NCI-H345 (cell line): ENCODE measurements around the gene ZNF485.
"Not testable (repeated sequence)": the region's sequence is repeated elsewhere in the genome, so short reads cannot be mapped to it uniquely, and the experiment has no call there.

Experiments used
- DNase-seq: peaks from one replicate; lab custom pipeline; 2025; lab: John Stamatoyannopoulos, UW

ZNF485 gene

DNA sequence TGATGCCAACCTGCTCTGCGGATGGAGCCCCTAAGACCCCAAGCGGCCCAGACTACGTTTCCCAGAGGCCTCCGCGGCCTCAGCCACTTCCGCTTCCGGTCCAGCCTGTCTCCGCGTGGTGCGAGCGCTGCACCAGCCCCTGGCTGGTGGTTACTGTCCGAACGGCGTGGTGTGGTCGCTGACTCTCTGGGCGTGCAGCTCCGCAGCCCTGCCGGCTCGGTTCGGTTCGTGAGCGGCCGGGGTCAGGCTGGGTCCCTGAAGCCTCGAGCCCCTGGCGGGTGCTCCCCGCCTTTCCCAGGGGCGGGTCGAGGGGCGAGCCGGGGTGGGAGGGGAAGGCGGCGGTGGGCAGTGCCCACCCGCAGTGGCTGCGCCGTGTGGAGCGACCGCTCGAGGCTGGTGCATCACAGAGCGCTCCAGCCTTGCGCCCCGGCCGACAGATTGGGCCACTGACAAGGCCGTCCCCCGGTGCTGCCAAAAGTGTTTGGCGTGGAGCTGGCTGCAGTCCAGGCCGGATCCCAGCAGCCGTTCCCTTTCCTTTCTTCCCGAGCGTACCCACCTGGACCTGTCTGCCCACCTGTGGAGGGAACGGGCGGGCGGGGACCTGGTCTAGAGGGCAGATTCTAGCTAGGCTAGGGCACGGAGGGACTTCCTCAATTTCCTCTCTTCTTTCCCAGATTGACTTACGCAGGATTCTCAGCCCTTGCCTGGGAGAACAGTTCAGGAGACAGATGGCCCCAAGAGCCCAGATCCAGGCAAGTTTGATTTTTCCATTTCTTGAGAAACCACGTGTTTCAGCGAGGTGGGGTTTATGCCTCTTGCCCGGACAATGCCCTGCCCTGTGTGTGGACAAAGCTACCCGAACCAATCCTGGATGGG, at the start of gene ZNF485:
Gene ZNF485 (plus strand): TSS at position 116 of the 876 bp plus-strand sequence. CDS start 613 bp downstream, at position 729.
- DNase-seq = peak; percentile 62

DNA sequence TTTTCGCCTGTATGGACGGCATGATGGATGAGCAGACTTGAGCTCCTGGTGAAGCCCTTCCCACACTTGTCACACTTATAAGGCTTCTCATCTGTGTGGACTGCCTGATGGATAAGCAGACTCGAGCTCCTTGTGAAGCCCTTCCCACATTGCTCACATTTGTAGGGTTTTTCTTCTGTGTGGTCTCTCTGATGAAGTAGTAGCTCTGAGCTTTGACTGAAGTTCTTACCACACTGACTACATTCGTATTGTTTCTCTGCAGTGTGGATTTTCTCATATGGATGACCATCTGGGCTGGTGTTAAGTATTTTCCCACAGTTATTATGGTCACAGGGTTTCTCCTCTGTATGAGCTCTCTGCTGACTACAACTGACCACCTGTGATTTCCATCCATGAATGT, 49.0 kb upstream of the ZNF485 start:
- DNase-seq = no peak

DNA sequence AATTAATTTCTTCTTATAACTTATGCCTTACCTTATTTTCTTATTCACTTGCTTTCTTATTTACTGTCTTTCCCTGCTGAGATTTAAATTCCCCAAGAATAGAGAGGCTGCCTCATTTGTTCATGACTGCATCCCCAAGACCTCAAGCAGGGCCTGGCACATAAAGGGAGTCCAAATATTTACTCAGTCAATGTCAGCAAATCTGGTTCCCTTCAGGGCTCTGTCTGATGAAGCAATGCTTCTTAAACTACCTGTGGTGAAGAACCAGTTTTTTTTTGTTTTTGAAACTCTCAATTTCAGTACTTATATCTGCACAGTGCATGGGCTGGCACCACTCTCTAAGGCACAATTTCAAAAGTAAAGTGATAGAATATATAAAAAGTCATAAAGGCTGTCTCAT, 36.6 kb upstream of the ZNF485 start:
- peak; percentile 11 for DNase-seq

DNA sequence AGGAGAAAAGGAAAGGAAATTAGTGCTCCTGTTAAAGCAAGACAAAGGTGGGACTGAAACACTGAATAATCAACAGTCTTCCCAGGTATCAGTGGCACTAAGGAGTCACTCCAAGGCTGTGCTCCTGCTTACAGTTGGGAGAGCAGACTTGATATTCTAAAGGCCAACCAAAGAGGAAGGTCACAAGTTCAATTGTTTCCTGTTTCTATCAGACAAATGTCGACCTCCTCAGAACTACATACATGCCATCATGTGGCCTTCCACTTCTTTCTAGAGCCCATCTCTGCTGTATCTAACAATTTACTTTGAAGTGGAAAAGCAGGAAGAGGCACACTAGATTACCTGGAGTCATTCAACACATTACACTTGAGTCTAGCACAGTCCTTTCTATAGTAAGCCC, 35.3 kb upstream of the ZNF485 start:
- DNase-seq = no peak

DNA sequence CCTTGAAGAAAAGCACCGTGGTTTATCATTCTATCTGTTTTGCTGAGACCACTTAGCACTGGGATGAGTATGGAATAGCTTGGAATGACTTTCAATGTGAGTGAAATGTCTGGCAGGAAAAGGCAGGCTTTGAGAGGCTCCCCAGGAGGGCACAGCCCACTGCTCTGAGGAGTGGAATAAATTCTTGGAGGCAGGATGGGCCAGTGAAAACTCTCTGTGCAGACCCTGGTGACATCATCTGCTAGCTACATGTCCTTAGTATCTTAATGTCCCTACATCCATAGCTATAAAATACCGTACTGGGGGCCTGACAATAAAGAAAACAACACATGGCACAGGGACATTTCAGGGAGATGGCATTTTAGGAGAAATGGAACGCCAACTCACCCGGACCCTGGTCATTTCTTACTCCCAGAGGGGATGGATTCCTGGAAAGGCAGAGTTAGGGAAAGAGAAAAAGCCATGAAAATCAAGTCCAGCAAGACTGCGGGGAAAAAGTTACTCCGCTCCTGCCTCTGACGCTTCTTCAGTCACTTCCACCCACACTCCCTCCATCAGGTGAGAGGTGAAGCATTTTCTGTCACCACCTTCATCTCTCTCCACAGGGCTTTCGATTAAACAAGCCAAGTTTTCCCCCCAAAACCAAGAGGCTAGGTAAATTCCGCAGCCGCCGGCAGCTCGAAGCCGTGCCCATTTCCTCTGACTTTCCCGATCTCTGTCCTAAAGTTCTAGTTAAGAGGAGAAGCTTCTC, 32.8 kb upstream of the ZNF485 start:
- DNase-seq = no peak

DNA sequence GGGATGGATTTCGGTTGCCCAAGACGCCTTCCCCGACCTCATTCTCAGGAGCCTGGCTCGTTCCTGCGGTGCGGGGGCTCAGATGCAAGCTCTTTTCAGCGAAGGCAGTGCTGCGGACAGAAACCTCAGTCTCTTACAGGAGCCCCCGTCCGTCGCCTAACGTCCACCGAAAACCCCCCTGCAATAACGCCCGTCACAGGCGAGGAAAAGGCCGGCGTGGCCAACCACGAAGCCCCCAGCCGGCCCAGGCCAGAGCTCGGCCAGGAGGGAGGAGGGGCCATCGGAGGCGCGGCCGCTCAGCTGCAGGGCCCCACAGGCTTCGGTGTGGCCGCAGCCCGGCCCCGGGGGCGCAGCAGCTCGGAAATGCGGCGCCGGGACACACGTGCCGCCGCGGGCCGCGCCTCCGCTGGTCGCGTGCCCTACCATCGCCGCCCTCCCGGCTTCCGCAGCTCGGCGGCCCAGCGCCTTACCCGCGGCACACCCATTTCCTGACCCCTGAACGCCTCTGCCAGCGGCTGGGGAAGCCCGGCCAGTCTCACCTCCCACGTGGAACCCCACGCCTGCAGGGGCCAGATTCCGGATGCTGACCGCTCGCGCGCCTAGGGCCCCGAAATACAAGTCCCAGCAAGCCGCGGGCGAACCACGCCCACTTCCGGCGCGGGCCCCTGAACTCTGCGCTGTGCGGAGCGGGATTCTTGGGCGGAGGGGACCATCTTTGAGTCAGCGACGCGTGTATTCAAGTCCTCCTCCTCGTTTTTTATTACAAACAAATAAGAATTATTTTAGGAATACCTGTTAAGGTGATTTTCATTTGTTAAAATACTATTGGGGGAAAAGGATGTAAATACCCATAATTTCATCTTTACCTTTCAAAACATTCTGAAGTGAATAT, 32.0 kb upstream of the ZNF485 start, which contains the start of gene ZNF239:
Gene ZNF239 (minus strand): TSS at position 616 of the 892 bp plus-strand sequence. CDS start 16,537 bp downstream, outside the sequence.
- DNase-seq = peak; percentile 80

DNA sequence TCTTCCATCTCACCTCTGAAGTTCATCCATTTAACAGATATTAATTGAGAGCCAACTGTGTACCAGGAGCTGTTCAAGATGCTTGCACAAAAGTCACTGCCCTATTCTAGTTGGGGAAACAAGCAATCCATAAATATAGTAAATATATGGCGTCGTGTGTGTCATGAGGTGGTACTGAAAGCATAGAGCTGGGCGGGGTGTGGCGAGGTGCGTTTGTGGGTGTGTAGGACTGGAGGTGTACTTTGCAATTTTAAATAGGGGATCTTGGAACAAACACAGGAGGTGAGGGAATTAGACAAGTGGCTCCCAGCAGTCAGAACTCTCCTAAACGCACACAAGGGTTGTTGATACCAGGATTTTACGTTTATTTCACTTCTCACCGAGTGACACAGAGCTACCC, 31.3 kb upstream of the ZNF485 start:
- DNase-seq = no peak

DNA sequence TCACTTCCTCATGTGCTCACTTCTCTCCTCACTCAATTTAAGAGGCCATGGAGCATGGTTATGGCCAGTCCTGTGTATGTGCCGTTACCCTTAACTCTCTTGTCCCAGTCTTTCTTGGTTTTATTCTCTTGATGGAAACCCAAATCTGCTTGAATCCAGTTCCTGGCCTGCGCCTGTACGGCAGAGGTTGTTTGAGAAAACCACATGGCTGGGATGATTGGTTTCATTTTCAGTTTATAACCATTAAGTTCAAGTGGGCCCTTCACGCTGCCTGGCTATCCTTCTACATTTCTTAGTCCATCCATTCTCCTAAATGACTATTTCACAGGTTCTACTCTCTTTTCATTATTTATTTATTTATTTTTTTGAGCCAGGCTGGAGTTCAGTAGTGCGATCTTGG, 30.2 kb upstream of the ZNF485 start:
- no peak for DNase-seq

DNA sequence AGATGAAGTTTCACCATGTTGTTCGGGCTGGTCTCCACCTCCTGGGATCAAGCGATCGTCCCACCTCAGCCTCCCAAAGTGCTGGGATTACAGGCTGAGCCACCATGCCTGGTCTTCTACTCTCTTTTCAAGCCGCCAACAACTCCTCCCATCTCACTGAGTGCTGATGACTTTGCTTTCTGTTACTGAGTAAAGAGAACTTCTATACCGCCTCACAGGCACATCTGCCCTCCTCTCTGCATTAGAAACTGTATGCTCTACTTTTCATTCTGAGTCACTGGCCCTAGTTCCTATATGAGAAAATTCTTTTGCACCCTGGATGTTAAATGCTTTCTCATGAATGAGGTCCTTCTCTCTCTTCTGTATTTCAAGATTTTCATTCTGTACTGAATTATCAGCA, 29.7 kb upstream of the ZNF485 start:
- DNase-seq = no peak

DNA sequence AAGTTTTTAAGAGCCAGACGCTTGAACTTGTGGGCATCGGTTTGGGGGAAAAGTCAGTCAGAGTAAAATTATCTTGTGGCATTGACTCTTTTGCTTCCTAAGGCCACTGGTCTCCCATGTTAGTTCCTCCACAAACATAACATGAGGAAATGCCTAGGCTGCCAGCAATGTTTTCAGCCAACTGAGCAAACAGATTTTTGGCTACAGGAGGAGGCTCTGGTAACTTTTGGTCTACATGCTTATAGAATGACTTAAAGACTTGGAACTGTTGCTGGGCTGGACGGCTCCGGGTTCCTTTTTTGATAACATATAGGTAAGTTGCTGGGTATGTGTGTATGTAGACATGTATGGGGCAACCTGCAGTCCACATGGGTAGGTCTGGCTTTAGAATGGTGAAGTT, 22.2 kb upstream of the ZNF485 start:
- DNase-seq = no peak

DNA sequence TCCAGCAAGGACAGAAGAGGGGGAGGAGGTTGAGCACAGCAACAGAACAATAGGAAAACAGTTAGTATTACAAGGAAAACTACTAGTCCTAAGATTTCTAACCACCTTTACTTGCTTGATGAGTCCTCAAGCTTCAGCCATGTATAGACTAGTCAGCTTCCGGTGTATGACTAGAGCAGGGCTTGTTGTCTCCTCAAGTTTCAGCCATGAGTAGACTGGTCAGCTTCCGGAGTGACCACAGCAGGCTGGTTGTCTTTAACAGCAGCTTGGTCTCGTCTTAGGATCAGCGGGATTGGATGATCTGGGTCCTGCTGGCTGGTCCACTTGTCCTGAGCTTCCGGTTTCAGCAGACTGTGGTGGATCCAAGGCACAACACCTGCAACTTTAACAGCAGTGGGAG, 21.2 kb upstream of the ZNF485 start:
- no peak for DNase-seq

DNA sequence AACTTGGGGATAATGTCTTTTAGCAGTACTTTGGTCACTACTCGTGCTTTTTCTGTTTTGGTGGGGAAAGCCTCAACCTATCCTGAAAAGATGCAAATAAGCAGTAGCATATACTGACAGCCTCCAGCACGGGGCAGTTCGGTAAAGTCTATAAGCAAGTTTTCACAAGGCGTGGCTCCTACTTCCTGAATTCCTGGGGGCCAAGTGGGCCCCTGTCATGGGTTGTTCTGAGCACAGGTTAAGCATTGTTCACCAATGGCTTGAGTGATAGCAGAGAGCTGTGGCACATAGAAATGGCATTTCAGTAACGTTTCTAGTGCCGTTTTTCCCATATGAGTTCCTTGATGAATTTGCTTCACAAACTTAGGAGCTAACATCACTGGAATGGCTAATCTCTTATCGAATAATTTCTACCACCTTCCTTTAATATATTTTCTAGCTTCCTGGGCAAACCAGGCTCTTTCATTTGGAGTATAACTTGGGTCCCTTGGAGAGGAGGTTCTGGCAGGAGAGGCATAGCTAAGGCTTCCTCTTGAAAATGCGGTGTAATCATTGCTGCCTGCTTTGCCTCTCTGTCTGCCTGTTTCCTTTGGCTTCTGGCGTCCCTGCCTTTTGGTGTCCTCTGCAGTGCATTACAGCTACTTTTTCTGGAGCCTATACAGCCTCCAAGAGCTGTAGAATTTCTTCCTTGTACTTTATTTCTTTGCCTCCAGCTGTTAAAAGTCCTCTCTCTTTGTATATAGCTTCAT, 20.1 kb upstream of the ZNF485 start:
- no peak for DNase-seq

DNA sequence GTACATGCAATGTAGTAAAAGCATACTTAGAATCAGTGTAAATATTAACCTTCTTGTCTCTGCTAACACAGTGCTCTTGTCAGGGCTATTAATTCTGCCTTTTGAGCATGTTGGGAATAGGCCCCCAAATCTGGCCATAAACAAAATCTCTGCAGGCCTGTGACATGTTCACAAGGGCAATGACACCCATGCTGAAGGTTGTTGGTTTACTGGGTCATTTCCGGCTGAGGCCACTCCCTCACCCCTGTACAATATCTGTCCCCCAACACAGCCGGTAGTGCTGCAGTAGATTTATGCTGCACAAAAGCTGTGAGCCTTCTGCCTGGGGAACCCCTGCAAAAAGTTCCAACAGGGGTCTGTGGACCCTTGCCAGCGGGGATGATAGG, 19.5 kb upstream of the ZNF485 start:
- DNase-seq = not testable (repeated sequence)

DNA sequence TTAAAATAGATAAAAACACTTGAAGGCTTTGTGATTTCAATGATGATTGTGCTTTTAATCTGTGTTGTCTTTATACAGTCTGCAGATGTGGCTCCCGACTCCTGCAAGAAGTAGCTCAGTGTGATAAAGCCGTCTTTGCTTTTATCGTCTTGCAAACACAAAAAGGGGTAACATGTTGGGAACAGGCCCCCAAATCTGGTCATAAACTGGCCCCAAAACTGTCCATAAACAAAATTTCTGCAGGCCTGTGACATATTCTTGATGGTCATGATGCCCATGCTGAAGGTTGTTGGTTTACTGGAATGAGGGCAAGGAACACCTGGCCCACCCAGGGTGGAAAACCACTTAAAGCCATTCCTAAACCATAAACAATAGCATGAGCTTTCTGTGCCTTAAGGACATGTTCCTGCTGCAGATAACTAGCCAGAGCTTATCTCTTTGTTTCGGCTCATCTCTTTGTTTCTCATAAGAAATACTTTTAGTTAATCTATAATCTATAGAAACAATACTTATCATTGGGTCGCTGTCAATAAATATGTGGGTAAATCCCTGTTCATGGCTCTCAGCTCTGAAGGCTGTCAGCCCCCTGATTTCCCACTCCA, 14.8 kb upstream of the ZNF485 start:
- no peak for DNase-seq

DNA sequence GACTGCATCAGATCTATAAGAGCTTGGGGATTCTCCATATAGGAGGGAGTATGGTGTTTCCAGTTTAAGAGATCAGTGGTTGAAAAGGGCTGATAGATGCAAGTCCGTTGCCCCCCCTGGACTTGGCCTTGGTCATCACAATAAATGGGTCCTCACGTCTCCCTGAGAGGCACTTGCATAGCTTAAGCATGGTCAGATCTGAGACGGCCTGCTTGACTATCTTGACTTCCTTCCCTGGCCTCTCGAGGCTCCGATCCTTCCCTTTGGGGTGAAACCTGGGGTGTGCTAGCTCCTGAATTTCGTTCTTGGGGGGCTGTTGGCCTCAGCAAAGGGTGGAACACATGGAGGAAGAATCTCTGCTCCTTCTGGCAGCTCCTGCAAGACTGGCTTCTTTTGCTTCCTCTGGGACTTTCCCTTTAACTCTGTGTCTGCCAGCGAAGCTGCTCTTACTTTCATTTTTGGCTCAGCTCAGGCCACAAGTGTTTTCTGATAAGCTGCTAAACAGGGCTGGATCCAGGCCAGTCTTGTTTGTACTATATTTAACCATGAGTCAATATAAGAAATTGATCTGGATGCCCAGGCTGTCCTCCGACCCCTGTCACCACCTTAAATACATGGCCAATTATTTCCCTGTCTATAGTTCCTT, 11.2 kb upstream of the ZNF485 start:
- DNase-seq = no peak

DNA sequence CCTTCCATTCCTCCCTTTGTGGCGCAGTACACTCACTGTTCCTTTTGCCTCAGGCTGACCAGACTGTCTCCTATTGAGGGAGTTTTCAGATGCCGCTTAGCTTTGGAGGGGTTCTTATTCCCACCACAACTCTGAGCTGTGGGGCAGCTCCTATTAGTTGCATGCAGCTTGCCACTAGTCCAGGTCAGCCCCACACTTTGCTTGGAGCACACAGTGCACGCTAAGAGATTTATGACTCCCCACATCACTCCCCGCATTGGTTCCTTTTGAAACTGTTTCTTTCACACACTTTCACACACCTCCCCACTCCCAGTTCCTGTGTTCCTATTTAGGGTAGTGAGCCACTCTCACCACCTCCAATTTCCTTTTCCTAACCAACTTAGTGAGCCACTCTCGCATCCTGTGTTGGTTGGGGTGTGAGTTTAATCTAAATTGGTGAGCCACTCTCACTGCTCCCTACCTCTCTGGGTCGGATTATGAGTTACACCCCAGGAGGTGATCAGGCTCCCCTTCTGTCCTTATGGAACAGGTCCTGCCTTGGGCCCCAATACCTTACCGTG, 10.4 kb upstream of the ZNF485 start:
- no peak for DNase-seq

DNA sequence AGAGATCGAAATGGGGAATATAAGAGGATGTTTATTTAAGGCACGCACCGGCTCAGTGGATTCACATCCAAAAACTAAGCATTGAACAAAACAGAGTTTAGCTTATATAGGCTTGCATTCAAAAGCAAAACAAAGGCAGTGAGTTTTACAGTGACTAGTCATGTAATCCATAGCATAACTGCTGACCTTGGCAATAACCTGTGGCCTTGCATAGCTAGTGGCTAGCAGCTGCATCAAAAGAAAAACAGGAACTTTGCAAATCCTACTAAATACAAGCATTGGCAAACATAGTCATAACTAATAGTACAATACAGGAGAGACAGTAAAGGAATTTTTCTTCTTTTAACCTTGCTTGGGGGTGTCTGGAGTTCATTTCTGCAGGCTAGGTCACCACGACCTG, 9.7 kb upstream of the ZNF485 start:
- no peak for DNase-seq

DNA sequence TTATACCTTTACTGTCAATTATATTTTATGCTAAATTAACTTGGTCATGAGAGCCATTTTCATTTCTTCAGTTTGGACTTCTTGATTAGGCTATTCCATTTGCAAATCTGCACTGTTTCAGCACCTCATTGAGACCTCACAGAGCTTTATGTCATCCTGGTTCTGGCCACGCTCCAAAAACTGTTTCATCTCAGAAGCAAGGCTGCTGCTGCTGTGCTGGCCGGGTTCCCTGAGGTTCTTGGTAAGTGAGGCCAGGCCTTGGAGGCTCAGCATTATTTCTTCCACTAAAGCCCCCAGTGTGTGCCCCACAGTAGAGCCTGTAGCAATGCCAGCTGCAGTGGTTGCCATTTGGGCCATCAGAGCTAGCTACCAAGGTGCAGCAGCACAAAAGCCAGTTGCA, 7.8 kb upstream of the ZNF485 start:
- no peak for DNase-seq

DNA sequence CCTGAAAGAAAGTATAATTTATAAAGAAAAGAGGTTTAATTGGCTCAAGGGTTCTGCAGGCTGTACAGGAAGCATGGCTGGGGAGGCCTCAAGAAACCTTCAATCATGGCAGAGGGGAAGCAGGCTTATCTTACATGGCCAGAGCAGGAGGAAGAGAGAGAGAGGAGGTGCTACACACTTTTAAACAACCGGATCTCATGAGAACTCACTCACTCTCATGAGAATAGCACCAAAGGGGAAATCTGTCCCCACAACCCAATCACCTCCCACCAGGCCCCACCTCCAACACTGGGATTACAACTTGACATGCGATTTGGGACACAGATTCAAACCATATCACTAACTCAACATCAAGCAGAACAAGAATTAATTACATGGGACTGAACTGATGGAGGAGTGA, 6.9 kb upstream of the ZNF485 start:
- DNase-seq = no peak

DNA sequence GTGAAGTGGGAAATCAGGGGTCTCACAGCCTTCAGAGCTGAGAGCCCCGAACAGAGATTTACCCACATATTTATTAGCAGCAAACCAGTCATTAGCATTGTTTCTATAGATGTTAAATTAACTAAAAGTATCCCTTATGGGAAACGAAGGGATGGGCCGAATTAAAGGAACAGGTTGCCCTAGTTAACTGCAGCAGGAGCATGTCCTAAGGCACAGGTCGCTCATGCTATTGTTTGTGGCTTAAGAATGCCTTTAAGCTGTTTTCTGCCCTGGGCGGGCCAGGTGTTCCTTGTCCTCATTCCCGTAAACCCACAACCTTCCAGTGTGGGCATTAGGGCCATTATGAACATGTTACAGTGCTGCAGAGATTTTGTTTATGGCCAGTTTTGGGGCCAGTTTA, 4.7 kb upstream of the ZNF485 start:
- not testable (repeated sequence) for DNase-seq
